Fibroblast of villous mesenchyme (primary cell): ENCODE data around the gene SYT1. TPM values are rescaled to one million over a fixed set of nuclear protein-coding genes. Genes with fewer than 3 reads are reported as not detected.
"Not testable (repeated sequence)": the region's sequence is repeated elsewhere in the genome, so short reads cannot be mapped to it uniquely, and the experiment has no call there.

Experiments used
- DNase-seq: peaks from one replicate; pipeline ENCODE4 v3.0.0-alpha.2; 2010; ENCODE audit warnings: low read depth
- H3K4me3 ChIP-seq: 2 replicates; pipeline ENCODE4 v1.5.1; 2011; ENCODE audit warnings: low read depth, mild to moderate bottlenecking, low read length
- CTCF ChIP-seq: IDR thresholded peaks from 2 replicates; pipeline ENCODE4 v1.5.1; 2012; ENCODE audit warnings: low read depth, mild to moderate bottlenecking, low read length; ENCODE audit not compliant: insufficient read depth
- total RNA-seq: library from RNA; depleted of rRNA; stranded (reverse); fragments of >200 nt; gene quantifications from 2 replicates; pipeline ENCODE4 v1.2.3, GENCODE V29; 2012

The SYT1 gene
- total RNA-seq, 1 donor, result 3.9 TPM

DNA sequence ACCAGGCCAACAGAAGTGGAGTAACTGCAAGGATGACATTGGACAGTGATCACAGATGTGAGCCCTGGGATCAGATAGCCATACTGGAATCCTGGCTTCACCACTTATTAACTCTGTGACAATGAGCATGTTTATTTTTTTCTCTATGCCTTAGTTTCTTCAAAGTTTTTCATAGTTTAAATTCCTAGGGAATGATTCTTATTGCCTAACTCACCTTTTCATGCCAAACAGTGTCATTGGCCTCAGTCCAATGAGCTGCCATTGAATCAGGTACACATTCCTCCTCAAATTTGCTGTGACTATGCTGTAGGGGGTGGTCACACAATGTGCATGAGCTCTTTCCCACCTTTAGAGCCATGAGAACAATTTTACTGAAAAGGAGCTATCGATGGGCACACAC, 342.3 kb downstream of the SYT1 start:
- TF ChIP-seq CTCF, result no peak
- DNase-seq, result no peak
- no peak overlapping the region for H3K4me3 ChIP-seq

DNA sequence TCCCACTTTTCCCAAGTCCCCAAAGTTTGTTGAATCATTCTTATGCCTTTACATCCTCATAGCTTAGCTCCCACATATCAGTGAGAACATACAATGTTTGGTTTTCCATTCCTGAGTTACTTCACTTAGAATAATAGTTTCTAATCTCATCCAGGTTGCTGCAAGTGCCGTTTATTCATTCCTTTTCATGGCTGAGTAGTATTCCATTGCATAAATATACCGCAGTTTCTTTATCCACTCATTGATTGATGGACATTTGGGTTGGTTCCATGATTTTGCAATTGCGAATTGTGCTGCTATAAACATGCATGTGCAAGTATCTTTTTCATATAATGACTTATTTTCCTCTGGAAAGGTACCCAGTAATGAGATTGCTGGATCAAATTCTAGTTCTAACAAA, 345.8 kb downstream of the SYT1 start:
- H3K4me3 ChIP-seq, DNase-seq: not testable (repeated sequence)

GRCh38 chr12:79217306-79217705, 352.7 kb downstream of the SYT1 start:
- H3K4me3 ChIP-seq, result no peak overlapping the region
- DNase-seq, result no peak
- TF ChIP-seq CTCF, result no peak

DNA sequence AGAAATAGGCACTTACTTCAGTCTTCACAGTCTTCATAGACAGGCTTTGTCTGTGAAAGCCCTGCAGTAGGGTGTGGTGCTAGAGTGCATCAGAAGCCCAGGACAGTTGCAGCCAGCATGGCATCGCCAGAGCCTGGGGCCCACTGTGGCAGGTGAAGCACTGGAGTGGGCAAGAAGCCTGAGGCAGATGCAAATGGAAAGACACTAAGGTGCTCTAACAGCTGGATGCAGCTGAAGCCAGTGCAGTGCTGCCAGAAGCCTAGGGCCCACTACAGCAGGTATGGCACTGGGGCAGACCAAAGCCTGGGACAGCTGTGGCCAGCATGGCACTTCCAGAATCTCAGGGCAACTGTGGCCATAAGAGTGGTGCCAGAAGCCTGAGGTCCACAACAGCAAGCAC, 358.6 kb downstream of the SYT1 start:
- no peak overlapping the region for H3K4me3 ChIP-seq
- TF ChIP-seq CTCF, result no peak
- no peak for DNase-seq

GRCh38 chr12:79223761-79224160, 359.2 kb downstream of the SYT1 start:
- DNase-seq, result no peak
- H3K4me3 ChIP-seq, result no peak overlapping the region
- TF ChIP-seq CTCF, result no peak

- no peak for TF ChIP-seq CTCF
- no peak for DNase-seq
- H3K4me3 ChIP-seq, result no peak overlapping the region
Observed at GRCh38 chr12:79227091-79227490, 362.5 kb downstream of the SYT1 start.

DNA sequence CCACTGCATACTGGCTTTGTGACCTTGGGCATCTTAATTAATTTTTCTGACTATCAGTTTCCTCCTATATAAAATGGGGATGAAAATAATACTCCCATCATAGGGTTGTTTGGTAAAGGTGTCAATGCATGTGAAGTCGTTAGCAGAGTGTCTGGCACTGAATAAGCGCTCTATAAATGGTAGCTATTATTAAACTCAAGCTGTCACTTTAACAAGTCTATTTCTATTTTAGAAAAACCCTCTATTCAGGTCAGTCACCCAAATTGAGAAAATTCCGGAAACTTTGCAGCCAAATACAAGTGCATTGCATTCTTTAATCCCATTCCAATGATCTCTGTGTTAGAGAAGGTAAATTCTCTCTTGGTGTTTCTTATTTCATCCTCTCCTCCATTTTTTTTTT, 363.1 kb downstream of the SYT1 start:
- no peak for TF ChIP-seq CTCF
- H3K4me3 ChIP-seq, result no peak overlapping the region
- no peak for DNase-seq

GRCh38 chr12:79233341-79233781, 368.8 kb downstream of the SYT1 start:
- no peak for DNase-seq
- no peak overlapping the region for H3K4me3 ChIP-seq
- TF ChIP-seq CTCF, result no peak
